Lower leg skin (tissue), 4 donors: ENCODE measurements around the gene PPP4R1. TPM values are rescaled to one million over a fixed set of nuclear protein-coding genes. Genes with fewer than 3 reads are reported as not detected.
A peak's percentile ranks its signal among the peaks of the same experiment; 100 is the strongest.

Experiments used
- DNase-seq, 2 donors: peaks; one replicate each; pipeline ENCODE4 v3.0.0-alpha.2; 2019; ENCODE audit warnings: low spot score in 2 of 2
- H3K4me3 ChIP-seq: fragments of 200-600 bp; sonication (generic); 2 replicates; pipeline ENCODE4 v1.5.1; 2017; ENCODE audit warnings: mild to moderate bottlenecking, low read depth; ENCODE audit not compliant: poor library complexity, severe bottlenecking
- POLR2A ChIP-seq, 2 donors: fragments of 450-650 bp; IDR thresholded peaks; one replicate each; pipeline ENCODE4 v1.6.1; 2016 to 2017; ENCODE audit warnings: antibody characterized with exemption in 2 of 2, mild to moderate bottlenecking in 1 of 2, moderate library complexity in 1 of 2
- WGBS, 2 donors: methylation state at CpG; one replicate each; pipeline ENCODE4 v1.1.5; 2018; 5-methylcytosine and 5-hydroxymethylcytosine counted together
- intact Hi-C: fragments of 100-400 bp; cut with DNase I; formaldehyde crosslinking; loops from one replicate; pipeline ENCODE4 v1.15.0; 2023; ENCODE audit warnings: low total_unique reads
- total RNA-seq, 4 donors: library from RNA; depleted of rRNA; stranded (reverse); fragments of >200 nt; gene quantifications; one replicate each; pipeline ENCODE4 v1.1.0, GENCODE V29; 2016
- TF ChIP-seq, protein P1 (sequence below), 3 donors: fragments of 450-650 bp; IDR thresholded peaks; one replicate each; pipeline ENCODE4 v1.5.1; 2016; ENCODE audit warnings: antibody characterized with exemption in 3 of 3, mild to moderate bottlenecking in 3 of 3, moderate library complexity in 2 of 3

Gene PPP4R1
- total RNA-seq, 4 donors from 2014 or later = 50.0 to 129 (median 68.0) TPM

GRCh38 chr18:9617006-9617542, 2.7 kb upstream of the PPP4R1 start:
- DNase-seq = no peak
- WGBS, 2 donors = 82 to 88% methylated on average over 5 of the region's 5 CpGs
- intact Hi-C loops = no loop called here
- no peak for TF ChIP-seq POLR2A (IDR thresholded peaks at IDR 0.05)
- TF ChIP-seq, protein P1, sequence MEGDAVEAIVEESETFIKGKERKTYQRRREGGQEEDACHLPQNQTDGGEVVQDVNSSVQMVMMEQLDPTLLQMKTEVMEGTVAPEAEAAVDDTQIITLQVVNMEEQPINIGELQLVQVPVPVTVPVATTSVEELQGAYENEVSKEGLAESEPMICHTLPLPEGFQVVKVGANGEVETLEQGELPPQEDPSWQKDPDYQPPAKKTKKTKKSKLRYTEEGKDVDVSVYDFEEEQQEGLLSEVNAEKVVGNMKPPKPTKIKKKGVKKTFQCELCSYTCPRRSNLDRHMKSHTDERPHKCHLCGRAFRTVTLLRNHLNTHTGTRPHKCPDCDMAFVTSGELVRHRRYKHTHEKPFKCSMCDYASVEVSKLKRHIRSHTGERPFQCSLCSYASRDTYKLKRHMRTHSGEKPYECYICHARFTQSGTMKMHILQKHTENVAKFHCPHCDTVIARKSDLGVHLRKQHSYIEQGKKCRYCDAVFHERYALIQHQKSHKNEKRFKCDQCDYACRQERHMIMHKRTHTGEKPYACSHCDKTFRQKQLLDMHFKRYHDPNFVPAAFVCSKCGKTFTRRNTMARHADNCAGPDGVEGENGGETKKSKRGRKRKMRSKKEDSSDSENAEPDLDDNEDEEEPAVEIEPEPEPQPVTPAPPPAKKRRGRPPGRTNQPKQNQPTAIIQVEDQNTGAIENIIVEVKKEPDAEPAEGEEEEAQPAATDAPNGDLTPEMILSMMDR (IDR thresholded peaks at IDR 0.05) = no peak
- no peak overlapping the region for H3K4me3 ChIP-seq

- TF ChIP-seq, protein P1 (IDR thresholded peaks at IDR 0.05) = no peak
- no peak for TF ChIP-seq POLR2A (IDR thresholded peaks at IDR 0.05)
- H3K4me3 ChIP-seq = no peak overlapping the region
- intact Hi-C loops = no loop called here
- DNase-seq = no peak
- 83 to 98% methylated on average over 2 of the region's 2 CpGs for WGBS, 2 donors
Measured at GRCh38 chr18:9616049-9616448, 1.7 kb upstream of the PPP4R1 start.

DNA sequence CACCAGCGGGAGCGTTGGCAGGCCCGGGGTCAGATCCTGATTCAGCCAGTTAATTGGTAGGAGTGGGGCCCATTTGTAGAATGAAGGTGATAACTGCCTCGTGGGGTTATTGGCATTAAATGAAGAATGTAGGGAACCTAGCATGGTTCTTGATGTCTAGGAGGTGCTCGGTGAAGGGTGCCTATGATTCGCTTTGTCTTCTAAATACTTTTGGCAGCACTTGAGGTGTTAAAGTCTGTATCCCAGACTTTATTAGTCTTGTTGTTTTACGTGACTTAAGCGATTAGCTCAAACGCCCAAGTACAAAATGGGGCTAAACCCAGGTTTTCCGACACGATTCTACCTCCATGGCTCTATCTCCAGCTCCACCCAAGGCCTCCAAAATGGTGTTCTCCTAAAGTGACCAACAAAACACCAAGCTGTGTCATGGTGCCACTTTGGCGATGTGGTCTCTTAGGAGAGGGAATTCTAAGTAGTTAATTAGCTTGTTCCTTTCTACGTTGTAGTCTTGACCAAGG, 980 bp upstream of the PPP4R1 start:
- TF ChIP-seq, protein P1 (IDR thresholded peaks at IDR 0.05) = no peak
- TF ChIP-seq POLR2A (IDR thresholded peaks at IDR 0.05) = no peak
- 29 to 40% methylated on average over 13 of the region's 13 CpGs for WGBS, 2 donors
- DNase-seq = no peak
- peak overlapping the region; percentile 30 for H3K4me3 ChIP-seq
- intact Hi-C loops = no loop called here

- 0 to 1% methylated on average over 35 to 60 of the region's 78 CpGs for WGBS, 2 donors
- TF ChIP-seq, protein P1 (IDR thresholded peaks at IDR 0.05) = no peak
- TF ChIP-seq POLR2A (IDR thresholded peaks at IDR 0.05) = no peak
- peak; percentile 39 to 93 for DNase-seq
- H3K4me3 ChIP-seq = peak overlapping the region; percentile 72
- intact Hi-C loops = no loop called here
Measured at GRCh38 chr18:9613550-9614400, 584 bp downstream of the PPP4R1 start.

GRCh38 chr18:9612977-9613376, 1.4 kb downstream of the PPP4R1 start:
- WGBS, 2 donors = 22% methylated on average over 3 of the region's 3 CpGs
- intact Hi-C loops = no loop called here
- DNase-seq = no peak
- TF ChIP-seq, protein P1 (IDR thresholded peaks at IDR 0.05) = no peak
- TF ChIP-seq POLR2A (IDR thresholded peaks at IDR 0.05) = no peak
- no peak overlapping the region for H3K4me3 ChIP-seq
